OCI-LY3 (cell line): Measurements from ENCODE around the gene PARD3.

Source experiments
- H2AFZ ChIP-seq: fragments of 200-600, 300-600 bp; shearing (Covaris generic); 2 replicates; pipeline ENCODE4 v1.6.0; 2014; ENCODE audit warnings: antibody characterized with exemption, low read depth, low read length
- H3K27ac ChIP-seq: fragments of 200-600, 300-600 bp; sonication (generic); 2 replicates; pipeline ENCODE4 v1.5.1; 2014; ENCODE audit warnings: mild to moderate bottlenecking, low read length, moderate library complexity, mixed read lengths
- H3K27me3 ChIP-seq: fragments of 200-600, 300-600 bp; sonication (generic); 2 replicates; pipeline ENCODE4 v1.6.1; 2014; ENCODE audit warnings: low read depth, low read length, mixed read lengths
- H3K36me3 ChIP-seq: fragments of 200-600, 300-600 bp; sonication (generic); replicated peaks from 2 replicates; pipeline ENCODE3; 2014; ENCODE audit warnings: low read depth, low read length, mixed read lengths
- H3K4me1 ChIP-seq: fragments of 300-600, 200-600 bp; sonication (generic); 2 replicates; pipeline ENCODE4 v1.6.1; 2014; ENCODE audit warnings: low read length, mixed read lengths
- H3K4me2 ChIP-seq: fragments of 200-600, 300-600 bp; sonication (generic); 2 replicates; pipeline ENCODE4 v1.6.1; 2014; ENCODE audit warnings: low read length, mixed read lengths
- H3K4me3 ChIP-seq: fragments of 300-600, 200-600 bp; sonication (generic); 2 replicates; pipeline ENCODE4 v1.5.1; 2014; ENCODE audit warnings: antibody characterized with exemption, mild to moderate bottlenecking, low read length, moderate library complexity
- H3K79me2 ChIP-seq: fragments of 300-600, 200-600 bp; shearing (Covaris generic); 2 replicates; pipeline ENCODE4 v1.6.1; 2014; ENCODE audit warnings: mild to moderate bottlenecking, low read length, mixed read lengths
- H3K9ac ChIP-seq: fragments of 300-600, 200-600 bp; shearing (Covaris generic); 2 replicates; pipeline ENCODE4 v1.6.0; 2014; ENCODE audit warnings: mild to moderate bottlenecking, low read length, moderate library complexity
- H3K9me3 ChIP-seq: fragments of 200-600, 300-600 bp; shearing (Covaris generic); 2 replicates; pipeline ENCODE4 v1.6.1; 2014; ENCODE audit warnings: low read length, mixed read lengths; ENCODE audit not compliant: insufficient read depth
- H4K20me1 ChIP-seq: fragments of 200-600, 300-600 bp; sonication (generic); 2 replicates; pipeline ENCODE4 v1.6.1; 2016; ENCODE audit warnings: low read length, mixed read lengths; ENCODE audit not compliant: insufficient read depth
- EZH2phosphoT487 ChIP-seq: fragments of 200-600 bp; shearing (Covaris generic); IDR thresholded peaks from 2 replicates; pipeline ENCODE4 v1.6.1; 2018; ENCODE audit warnings: antibody characterized with exemption, mixed run types, low read depth
- TF ChIP-seq, protein P1 (sequence below): fragments of 200-600, 300-600 bp; sonication (generic); IDR thresholded peaks from 2 replicates; pipeline ENCODE4 v1.5.1; 2014; ENCODE audit warnings: antibody characterized with exemption, low read length, low read depth

Gene PARD3

DNA sequence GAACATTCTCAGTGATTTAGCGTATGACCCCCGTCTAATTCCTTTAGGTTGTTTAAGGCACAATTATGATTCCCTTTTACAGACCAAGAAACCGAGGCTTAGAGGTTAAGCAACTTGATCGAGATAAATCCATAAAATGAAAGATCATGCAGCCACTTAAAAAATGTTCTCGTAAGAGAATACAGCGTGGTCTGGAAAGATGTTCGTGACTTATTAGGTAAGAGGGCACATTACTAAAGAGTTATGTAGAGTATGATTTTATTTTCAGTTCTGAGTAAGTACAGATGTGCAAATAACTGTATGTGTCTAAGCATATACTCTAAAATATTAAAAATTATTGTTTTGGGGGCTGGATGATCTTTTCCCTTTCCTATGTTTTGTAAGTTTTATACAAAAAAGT, 575.1 kb downstream of the PARD3 start:
- Histone ChIP-seq H4K20me1 (no peaks in the 10 kb centered on the region), H3K27me3 (no peaks in the 10 kb centered on the region), H3K4me3 (no peak overlapping the region), H3K4me1 (no peaks in the 10 kb centered on the region), H3K9me3 (no peaks in the 10 kb centered on the region), H3K79me2 (no peaks in the 10 kb centered on the region), H3K27ac (no peak overlapping the region), H2AFZ (no peak overlapping the region), H3K36me3 (no peaks in the 10 kb centered on the region), H3K4me2 (no peak overlapping the region), H3K9ac (no peak overlapping the region)
- TF ChIP-seq, protein P1, sequence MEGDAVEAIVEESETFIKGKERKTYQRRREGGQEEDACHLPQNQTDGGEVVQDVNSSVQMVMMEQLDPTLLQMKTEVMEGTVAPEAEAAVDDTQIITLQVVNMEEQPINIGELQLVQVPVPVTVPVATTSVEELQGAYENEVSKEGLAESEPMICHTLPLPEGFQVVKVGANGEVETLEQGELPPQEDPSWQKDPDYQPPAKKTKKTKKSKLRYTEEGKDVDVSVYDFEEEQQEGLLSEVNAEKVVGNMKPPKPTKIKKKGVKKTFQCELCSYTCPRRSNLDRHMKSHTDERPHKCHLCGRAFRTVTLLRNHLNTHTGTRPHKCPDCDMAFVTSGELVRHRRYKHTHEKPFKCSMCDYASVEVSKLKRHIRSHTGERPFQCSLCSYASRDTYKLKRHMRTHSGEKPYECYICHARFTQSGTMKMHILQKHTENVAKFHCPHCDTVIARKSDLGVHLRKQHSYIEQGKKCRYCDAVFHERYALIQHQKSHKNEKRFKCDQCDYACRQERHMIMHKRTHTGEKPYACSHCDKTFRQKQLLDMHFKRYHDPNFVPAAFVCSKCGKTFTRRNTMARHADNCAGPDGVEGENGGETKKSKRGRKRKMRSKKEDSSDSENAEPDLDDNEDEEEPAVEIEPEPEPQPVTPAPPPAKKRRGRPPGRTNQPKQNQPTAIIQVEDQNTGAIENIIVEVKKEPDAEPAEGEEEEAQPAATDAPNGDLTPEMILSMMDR, result no peak
- no peak for TF ChIP-seq EZH2phosphoT487

DNA sequence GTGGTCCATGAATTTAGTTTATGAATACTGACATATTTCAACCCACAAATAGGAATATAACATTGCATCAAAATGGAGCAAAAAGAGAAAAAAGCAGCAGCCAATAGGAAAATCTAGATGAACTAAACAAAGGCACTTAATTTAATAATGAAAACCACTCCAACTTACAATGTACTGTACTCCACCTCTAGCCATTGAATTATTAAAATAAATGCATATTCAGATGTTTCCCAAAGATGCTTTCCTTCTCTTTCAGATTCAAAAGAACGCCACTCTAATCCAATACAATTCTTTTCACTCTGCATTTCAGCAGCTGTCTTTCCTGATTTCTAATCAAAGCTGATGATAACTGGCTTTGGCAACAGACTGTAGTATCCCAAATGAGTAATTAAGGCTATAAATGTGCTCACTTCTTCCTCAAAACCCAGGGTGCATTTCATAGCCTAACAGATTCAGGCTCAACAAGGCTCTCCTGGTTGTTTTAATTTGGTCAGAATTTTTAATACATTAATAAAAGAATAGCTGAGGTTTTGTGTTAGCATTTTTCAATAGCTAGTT, 577.1 kb downstream of the PARD3 start:
- Histone ChIP-seq H3K4me2 (no peak overlapping the region), H3K27ac (no peak overlapping the region), H2AFZ (no peak overlapping the region), H3K36me3 (no peaks in the 10 kb centered on the region), H3K27me3 (no peaks in the 10 kb centered on the region), H4K20me1 (no peaks in the 10 kb centered on the region), H3K9me3 (no peaks in the 10 kb centered on the region), H3K9ac (no peak overlapping the region), H3K79me2 (no peaks in the 10 kb centered on the region), H3K4me3 (no peak overlapping the region), H3K4me1 (no peaks in the 10 kb centered on the region)
- TF ChIP-seq EZH2phosphoT487, result no peak
- TF ChIP-seq, protein P1, result no peak

DNA sequence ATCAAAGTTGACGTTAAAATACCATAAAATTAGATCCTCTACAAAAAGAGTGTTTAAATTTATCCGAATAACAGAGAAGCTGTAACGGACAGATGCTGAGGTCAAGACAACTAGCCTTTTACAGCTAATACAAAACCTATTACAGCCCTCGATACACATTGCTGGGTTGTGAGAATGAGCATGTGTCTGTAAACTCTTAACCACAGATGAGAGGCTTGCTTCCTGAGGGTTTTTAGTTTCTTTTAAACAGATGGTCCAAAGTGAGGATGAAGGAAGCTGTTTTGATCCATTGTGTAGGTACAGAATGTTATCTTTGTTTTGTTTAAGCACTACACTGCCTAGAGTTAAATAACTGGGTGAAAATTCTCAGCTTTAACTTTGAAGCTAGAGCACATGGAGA, 578.2 kb downstream of the PARD3 start:
- H3K4me1 ChIP-seq, result no peaks in the 10 kb centered on the region
- no peak for TF ChIP-seq EZH2phosphoT487
- TF ChIP-seq, protein P1, result no peak
- no peak overlapping the region for H3K4me3 ChIP-seq
- no peaks in the 10 kb centered on the region for H3K27me3 ChIP-seq
- no peak overlapping the region for H3K4me2 ChIP-seq
- H4K20me1 ChIP-seq, result no peaks in the 10 kb centered on the region
- H3K36me3 ChIP-seq, result no peaks in the 10 kb centered on the region
- H2AFZ ChIP-seq, result no peak overlapping the region
- no peaks in the 10 kb centered on the region for H3K79me2 ChIP-seq
- no peaks in the 10 kb centered on the region for H3K9me3 ChIP-seq
- no peak overlapping the region for H3K9ac ChIP-seq
- no peak overlapping the region for H3K27ac ChIP-seq

DNA sequence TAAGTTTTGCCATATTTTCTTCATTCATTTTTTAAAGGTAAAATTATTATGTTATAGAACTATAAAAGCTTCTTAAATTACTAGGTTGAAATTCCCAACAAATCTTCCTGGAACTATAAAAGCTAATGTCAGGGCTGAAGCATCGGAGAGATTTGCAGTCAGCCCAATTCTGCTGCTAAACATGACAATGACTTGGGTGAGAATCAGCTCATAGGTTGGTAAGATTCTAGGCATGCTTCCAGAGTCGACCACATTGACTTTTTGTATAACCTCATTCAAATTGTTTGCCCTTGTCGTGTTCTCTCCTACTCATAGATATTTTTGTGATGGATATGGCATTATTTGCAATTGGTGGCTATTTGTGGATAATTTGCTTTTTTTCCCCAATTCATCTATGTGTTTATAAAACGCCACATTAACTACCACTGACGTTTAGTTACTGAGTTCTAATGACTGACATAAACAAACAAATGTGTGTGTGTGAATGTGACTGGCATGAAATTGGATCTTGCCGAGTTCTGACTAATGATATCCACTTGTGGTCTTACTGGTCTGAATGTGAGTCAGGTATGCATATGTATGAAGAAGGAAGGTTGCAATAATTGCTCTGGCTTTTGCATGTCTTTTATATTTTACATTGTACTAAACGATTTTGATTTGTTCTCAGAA, 579.8 kb downstream of the PARD3 start:
- Histone ChIP-seq H3K4me2 (no peak overlapping the region), H3K36me3 (no peaks in the 10 kb centered on the region), H4K20me1 (no peaks in the 10 kb centered on the region), H3K9me3 (no peaks in the 10 kb centered on the region), H3K27me3 (no peaks in the 10 kb centered on the region), H3K4me3 (no peak overlapping the region), H3K27ac (no peak overlapping the region), H3K9ac (no peak overlapping the region), H3K79me2 (no peaks in the 10 kb centered on the region), H2AFZ (no peak overlapping the region), H3K4me1 (no peaks in the 10 kb centered on the region)
- TF ChIP-seq, protein P1, result no peak
- TF ChIP-seq EZH2phosphoT487, result no peak
